Measurements from ENCODE around the gene IRF2BP1.
"Not testable (repeated sequence)": the region's sequence is repeated elsewhere in the genome, so short reads cannot be mapped to it uniquely, and the experiment has no call there.

Gene IRF2BP1

GRCh38 chr19:45874620-45874966 is 11.3 kb downstream of the IRF2BP1 start:
- Histone ChIP-seq H3K4me2 (no peak overlapping the region), H3K4me1 (peaks cover 49% of the 10 kb centered on the region), H3K9ac (no peak overlapping the region), H3K27ac (no peak overlapping the region), H3K36me3 (no peaks in the 10 kb centered on the region), H3K9me3 (no peaks in the 10 kb centered on the region), H3K27me3 (no peaks in the 10 kb centered on the region), H3K4me3 (no peak overlapping the region), H4K20me1 (no peaks in the 10 kb centered on the region)
- no peak for TF ChIP-seq Cebpa-rat (IDR thresholded peaks at IDR 0.05)

- Histone ChIP-seq H3K4me1 (peaks cover 37% of the 10 kb centered on the region), H3K9me3 (no peaks in the 10 kb centered on the region), H3K4me2 (no peak overlapping the region)
Measured at GRCh38 chr19:45873219-45873772, 12.6 kb downstream of the IRF2BP1 start.

GRCh38 chr19:45872095-45872919 is 13.6 kb downstream of the IRF2BP1 start:
- Histone ChIP-seq H3K4me2 (no peak overlapping the region), H3K4me1 (peaks cover 27% of the 10 kb centered on the region), H3K27ac (no peak overlapping the region), H3K9me3 (no peaks in the 10 kb centered on the region), H3K9ac (no peak overlapping the region), H4K20me1 (no peaks in the 10 kb centered on the region), H3K36me3 (no peaks in the 10 kb centered on the region), H3K27me3 (no peaks in the 10 kb centered on the region; the same call in 1 of the 2 replicates), H3K4me3 (no peak overlapping the region)
- TF ChIP-seq Cebpa-rat (IDR thresholded peaks at IDR 0.05) = no peak

More at GRCh38 chr19:45873219-45873772, 12.6 kb downstream of the IRF2BP1 start:
- no peaks in the 10 kb centered on the region for H3K36me3 ChIP-seq
- no peak for TF ChIP-seq Cebpa-rat (IDR thresholded peaks at IDR 0.05)
- no peak overlapping the region for H3K9ac ChIP-seq
- H3K27ac ChIP-seq = no peak overlapping the region
- no peaks in the 10 kb centered on the region for H4K20me1 ChIP-seq
- H3K27me3 ChIP-seq = no peaks in the 10 kb centered on the region
- no peak overlapping the region for H3K4me3 ChIP-seq

- H3K4me3 ChIP-seq = no peak overlapping the region
- no peak overlapping the region for H3K4me2 ChIP-seq
- no peak overlapping the region for H3K9ac ChIP-seq
- peaks cover 14% of the 10 kb centered on the region for H3K27me3 ChIP-seq
- no peaks in the 10 kb centered on the region for H3K36me3 ChIP-seq
- H3K27ac ChIP-seq = no peak overlapping the region
- peaks cover 12% of the 10 kb centered on the region for H3K4me1 ChIP-seq
- no peaks in the 10 kb centered on the region for H4K20me1 ChIP-seq
- H3K9me3 ChIP-seq = no peaks in the 10 kb centered on the region
- TF ChIP-seq Cebpa-rat (IDR thresholded peaks at IDR 0.05) = no peak
Measured at GRCh38 chr19:45870798-45871197, 15.1 kb downstream of the IRF2BP1 start.

GRCh38 chr19:45867241-45867640 is 18.7 kb downstream of the IRF2BP1 start:
- not testable (repeated sequence) for H3K4me1 ChIP-seq, H4K20me1 ChIP-seq, H3K4me2 ChIP-seq, H3K4me3 ChIP-seq, H3K9me3 ChIP-seq, H3K9ac ChIP-seq, H3K36me3 ChIP-seq, H3K27ac ChIP-seq
- peaks cover 41% of the 10 kb centered on the region for H3K27me3 ChIP-seq

GRCh38 chr19:45866400-45867176 is 19.4 kb downstream of the IRF2BP1 start:
- no peak overlapping the region for H3K4me3 ChIP-seq

GRCh38 chr19:45865269-45865948 is 20.5 kb downstream of the IRF2BP1 start:
- peaks cover 41% of the 10 kb centered on the region for H3K27me3 ChIP-seq
- H3K27ac ChIP-seq = no peak overlapping the region
- no peaks in the 10 kb centered on the region for H3K9me3 ChIP-seq
- no peak for TF ChIP-seq Cebpa-rat (IDR thresholded peaks at IDR 0.05)
- H3K4me3 ChIP-seq = no peak overlapping the region
- H3K9ac ChIP-seq = no peak overlapping the region
- peaks cover 6% of the 10 kb centered on the region for H3K36me3 ChIP-seq
- H3K4me2 ChIP-seq = no peak overlapping the region
- H4K20me1 ChIP-seq = no peaks in the 10 kb centered on the region
- H3K4me1 ChIP-seq = peaks cover 24% of the 10 kb centered on the region

More at GRCh38 chr19:45866400-45867176, 19.4 kb downstream of the IRF2BP1 start:
- Histone ChIP-seq H3K9ac (no peak overlapping the region), H3K9me3 (no peaks in the 10 kb centered on the region), H4K20me1 (no peaks in the 10 kb centered on the region), H3K27me3 (peaks cover 41% of the 10 kb centered on the region), H3K4me1 (peaks cover 13% of the 10 kb centered on the region), H3K27ac (no peak overlapping the region), H3K36me3 (no peaks in the 10 kb centered on the region), H3K4me2 (no peak overlapping the region)
- TF ChIP-seq Cebpa-rat (IDR thresholded peaks at IDR 0.05) = no peak

GRCh38 chr19:45864629-45865082 is 21.3 kb downstream of the IRF2BP1 start:
- Histone ChIP-seq H3K4me3 (no peak overlapping the region), H4K20me1 (no peaks in the 10 kb centered on the region; the same call in 1 of the 2 replicates), H3K9me3 (no peaks in the 10 kb centered on the region), H3K27ac (no peak overlapping the region), H3K9ac (no peak overlapping the region), H3K36me3 (peaks cover 14% of the 10 kb centered on the region), H3K4me2 (peak overlapping the region; percentile 90), H3K4me1 (peaks cover 24% of the 10 kb centered on the region), H3K27me3 (peaks cover 41% of the 10 kb centered on the region)
- no peak for TF ChIP-seq Cebpa-rat (IDR thresholded peaks at IDR 0.05)

- TF ChIP-seq Cebpa-rat (IDR thresholded peaks at IDR 0.05) = no peak
- Histone ChIP-seq H3K9ac (peak within 1 kb of the TSS; percentile 92; the same call in 1 of the 2 replicates), H3K4me3 (peak within 1 kb of the TSS; percentile 92), H3K9me3 (no peaks in the 10 kb centered on the region), H3K4me2 (peak within 1 kb of the TSS; percentile 90), H3K27me3 (peaks cover 41% of the 10 kb centered on the region), H4K20me1 (no peaks in the 10 kb centered on the region; the same call in 1 of the 2 replicates), H3K36me3 (peaks cover 20% of the 10 kb centered on the region), H3K27ac (no peak within 1 kb of the TSS), H3K4me1 (peaks cover 24% of the 10 kb centered on the region)
Measured at GRCh38 chr19:45863840-45864628, 21.9 kb downstream of the IRF2BP1 start, which contains the start of gene FOXA3. FOXA3 (plus strand) TSS chr19:45864326; CDS start chr19:45864457, 131 bp downstream.

All from BLaER1 (cell line).